ENCODE results near the gene SORBS1.

DNA sequence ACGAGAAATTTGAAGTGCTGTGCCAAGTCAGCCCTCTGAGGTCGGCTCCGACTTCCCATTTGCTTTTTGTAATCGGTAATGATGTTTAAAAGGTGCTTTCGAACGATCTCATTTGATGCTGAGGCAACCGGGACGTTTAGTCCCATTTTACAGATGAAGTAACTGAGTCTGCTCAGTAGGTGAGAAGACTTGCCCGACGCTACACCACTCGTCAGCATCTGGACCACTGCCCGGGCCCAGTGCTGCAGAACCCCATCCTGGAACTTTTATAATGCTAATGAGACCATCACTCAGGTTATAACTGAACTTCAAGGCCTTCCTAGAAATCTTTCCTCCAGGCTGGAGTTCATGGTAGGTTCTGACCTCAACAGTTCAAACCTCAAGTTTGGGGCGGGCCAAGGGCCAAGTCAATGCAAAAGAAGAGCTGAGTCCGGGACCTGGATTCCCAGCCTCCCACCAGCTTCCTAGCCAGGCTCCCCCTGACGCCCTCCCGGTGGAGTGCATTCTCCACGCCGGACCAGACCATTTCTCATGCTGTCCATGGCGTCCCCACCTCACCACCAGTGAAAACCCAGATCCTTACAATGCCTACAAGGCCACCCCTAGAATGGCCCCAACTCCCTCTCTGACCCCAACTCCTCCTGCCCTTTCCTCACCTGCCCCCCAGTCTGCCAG, 269.7 kb downstream of the SORBS1 start:
- TF ChIP-seq, protein P1, sequence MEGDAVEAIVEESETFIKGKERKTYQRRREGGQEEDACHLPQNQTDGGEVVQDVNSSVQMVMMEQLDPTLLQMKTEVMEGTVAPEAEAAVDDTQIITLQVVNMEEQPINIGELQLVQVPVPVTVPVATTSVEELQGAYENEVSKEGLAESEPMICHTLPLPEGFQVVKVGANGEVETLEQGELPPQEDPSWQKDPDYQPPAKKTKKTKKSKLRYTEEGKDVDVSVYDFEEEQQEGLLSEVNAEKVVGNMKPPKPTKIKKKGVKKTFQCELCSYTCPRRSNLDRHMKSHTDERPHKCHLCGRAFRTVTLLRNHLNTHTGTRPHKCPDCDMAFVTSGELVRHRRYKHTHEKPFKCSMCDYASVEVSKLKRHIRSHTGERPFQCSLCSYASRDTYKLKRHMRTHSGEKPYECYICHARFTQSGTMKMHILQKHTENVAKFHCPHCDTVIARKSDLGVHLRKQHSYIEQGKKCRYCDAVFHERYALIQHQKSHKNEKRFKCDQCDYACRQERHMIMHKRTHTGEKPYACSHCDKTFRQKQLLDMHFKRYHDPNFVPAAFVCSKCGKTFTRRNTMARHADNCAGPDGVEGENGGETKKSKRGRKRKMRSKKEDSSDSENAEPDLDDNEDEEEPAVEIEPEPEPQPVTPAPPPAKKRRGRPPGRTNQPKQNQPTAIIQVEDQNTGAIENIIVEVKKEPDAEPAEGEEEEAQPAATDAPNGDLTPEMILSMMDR (IDR thresholded peaks at IDR 0.05), result no peak
- TF ChIP-seq POLR2A (IDR thresholded peaks at IDR 0.05), result no peak
